WTC11 (cell line): ENCODE data around the gene KHDRBS1. TPM values are rescaled to one million over a fixed set of nuclear protein-coding genes. Genes with fewer than 3 reads are reported as not detected.

ENCODE experiments used
- ATAC-seq: fragments of 200-7000 bp; cut with Tn5 transposase; 2 replicates; pipeline ENCODE4 v1.10.0; 2021; ENCODE audit warnings: mild to moderate bottlenecking, moderate library complexity
- CTCF ChIA-PET: fragments of 300-600 bp; sonication (Branson Sonifier 250); formaldehyde crosslinking; loops from one replicate; lab custom pipeline; 2021; ENCODE audit warnings: antibody characterized with exemption; lab: Charles Lee
- POLR2A ChIA-PET: fragments of 350-600 bp; sonication (Branson Sonifier 250); formaldehyde crosslinking; loops from one replicate; lab custom pipeline; 2021; ENCODE audit warnings: antibody characterized with exemption; lab: Charles Lee
- DNase-seq: peaks from one replicate; pipeline ENCODE4 v3.0.0; 2021; ENCODE audit warnings: low spot score
- H3K27ac Mint-ChIP-seq: 2 replicates; pipeline ENCODE4 v1.8.0; 2021; ENCODE audit warnings: mixed read lengths
- H3K27me3 Mint-ChIP-seq: 2 replicates; pipeline ENCODE4 v1.8.0; 2021; ENCODE audit warnings: low read depth, mild to moderate bottlenecking, moderate library complexity, mixed read lengths
- H3K36me3 Mint-ChIP-seq: 2 replicates; pipeline ENCODE4 v1.8.0; 2021; ENCODE audit warnings: mixed read lengths
- H3K4me1 Mint-ChIP-seq: 2 replicates; pipeline ENCODE4 v1.8.0; 2022; ENCODE audit warnings: mixed read lengths
- H3K4me3 Mint-ChIP-seq: 2 replicates; pipeline ENCODE4 v1.8.0; 2021; ENCODE audit warnings: mild to moderate bottlenecking, moderate library complexity, mixed read lengths
- H3K9me3 Mint-ChIP-seq: 2 replicates; pipeline ENCODE4 v1.8.0; 2021; ENCODE audit warnings: mixed read lengths
- ARID4B ChIP-seq: sonication (generic); formaldehyde crosslinking; IDR thresholded peaks from 2 replicates; pipeline ENCODE4 v1.8.0; 2023; ENCODE audit warnings: missing genetic modification reagents, mild to moderate bottlenecking, borderline replicate concordance
- ATF6 ChIP-seq: sonication (generic); formaldehyde crosslinking; IDR thresholded peaks from 2 replicates; pipeline ENCODE4 v1.8.1; 2023; ENCODE audit warnings: mild to moderate bottlenecking, missing genetic modification reagents
- ETV6 ChIP-seq: sonication (generic); formaldehyde crosslinking; IDR thresholded peaks from 2 replicates; pipeline ENCODE4 v1.8.1; 2022; ENCODE audit warnings: mild to moderate bottlenecking, missing genetic modification reagents
- FOXJ3 ChIP-seq: sonication (generic); formaldehyde crosslinking; IDR thresholded peaks from 2 replicates; pipeline ENCODE4 v1.9.0; 2021; ENCODE audit warnings: missing genetic modification reagents, mild to moderate bottlenecking, borderline replicate concordance
- FOXP1 ChIP-seq: sonication (generic); formaldehyde crosslinking; IDR thresholded peaks from 2 replicates; pipeline ENCODE4 v1.8.0; 2022; ENCODE audit warnings: missing genetic modification reagents, mild to moderate bottlenecking, moderate library complexity, borderline replicate concordance
- GRHL2 ChIP-seq: fragments of 250-450 bp; sonication (Bioruptor Pico); IDR thresholded peaks from 2 replicates; pipeline ENCODE4 v1.8.0; 2022; ENCODE audit warnings: mild to moderate bottlenecking, moderate library complexity; ENCODE audit not compliant: insufficient replicate concordance, severe bottlenecking
- HMGA2 ChIP-seq: fragments of 250-450 bp; sonication (Bioruptor Pico); IDR thresholded peaks from 2 replicates; pipeline ENCODE4 v1.4.0; 2021; ENCODE audit warnings: mild to moderate bottlenecking, moderate library complexity
- NFYB ChIP-seq: sonication (generic); formaldehyde crosslinking; conservative IDR thresholded peaks from 2 replicates; pipeline ENCODE4 v1.8.0; 2022; ENCODE audit warnings: low read depth, missing genetic modification reagents
- PRDM15 ChIP-seq: sonication (generic); formaldehyde crosslinking; IDR thresholded peaks from 2 replicates; pipeline ENCODE4 v1.8.0; 2022; ENCODE audit warnings: missing genetic modification reagents
- SMAD4 ChIP-seq: sonication (generic); formaldehyde crosslinking; IDR thresholded peaks from 2 replicates; pipeline ENCODE4 v1.8.0; 2022; ENCODE audit warnings: mild to moderate bottlenecking, missing genetic modification reagents
- TP53 ChIP-seq: sonication (generic); formaldehyde crosslinking; IDR thresholded peaks from 2 replicates; pipeline ENCODE4 v1.8.1; 2023; ENCODE audit warnings: mild to moderate bottlenecking, missing genetic modification reagents
- ZNF121 ChIP-seq: sonication (generic); formaldehyde crosslinking; IDR thresholded peaks from 2 replicates; pipeline ENCODE4 v1.8.0; 2023; ENCODE audit warnings: missing genetic modification reagents
- ZNF281 ChIP-seq: sonication (generic); formaldehyde crosslinking; IDR thresholded peaks from 2 replicates; pipeline ENCODE4 v1.8.0; 2023; ENCODE audit warnings: mild to moderate bottlenecking, missing genetic modification reagents
- ZNF425 ChIP-seq: fragments of 250-450 bp; sonication (Bioruptor Pico); conservative IDR thresholded peaks from 2 replicates; pipeline ENCODE4 v1.9.0; 2021; ENCODE audit warnings: mild to moderate bottlenecking
- ZSCAN18 ChIP-seq: fragments of 250-450 bp; sonication (Bioruptor Pico); IDR thresholded peaks from 2 replicates; pipeline ENCODE4 v2.1.2; 2022; ENCODE audit warnings: mild to moderate bottlenecking, moderate library complexity
- total RNA-seq: library from RNA; stranded (reverse); gene quantifications from 3 replicates; pipeline ENCODE4 v1.2.3, GENCODE V29; 2021

Gene KHDRBS1
- total RNA-seq, 1 experiment from 2014 or later = 264 TPM

- TF ChIP-seq PRDM15 (CRISPR knock-in tag) (no peak), ETV6 (CRISPR knock-in tag) (no peak), ZNF121 (no peak), ZSCAN18 (CRISPR knock-in tag) (no peak), FOXJ3 (CRISPR knock-in tag) (no peak), NFYB (no peak), GRHL2 (CRISPR knock-in tag) (no peak)
These were observed 32.1 kb downstream of the KHDRBS1 start (continued) for GRCh38 chr1:32045772-32046171.

- ChIA-PET POLR2A (interaction anchor here (1.2 kb wide), 1 partner anchor 25 kb away, joined by 3 read pairs; the partner anchor contains the start of gene TMEM39B), CTCF (interaction anchor here (1.6 kb wide), 1 partner anchor 15 kb away, joined by 5 read pairs; no protein-coding TSS in a partner anchor)
- ATAC-seq = no peak
- no peaks in the 10 kb centered on the region for H3K27me3 Mint-ChIP-seq
- no peaks in the 10 kb centered on the region for H3K9me3 Mint-ChIP-seq
- H3K27ac Mint-ChIP-seq = no peak overlapping the region
- peaks cover 67% of the 10 kb centered on the region for H3K36me3 Mint-ChIP-seq
- H3K4me3 Mint-ChIP-seq = no peak overlapping the region
- H3K4me1 Mint-ChIP-seq = no peaks in the 10 kb centered on the region
- no peak for DNase-seq
- TF ChIP-seq FOXP1 (CRISPR knock-in tag) (no peak), ZNF281 (CRISPR knock-in tag) (no peak)
These were observed 34.0 kb downstream of the KHDRBS1 start for GRCh38 chr1:32047701-32048100.

GRCh38 chr1:32048440-32048839, 34.8 kb downstream of the KHDRBS1 start:
- Mint-ChIP-seq H3K9me3 (no peaks in the 10 kb centered on the region), H3K36me3 (peaks cover 70% of the 10 kb centered on the region), H3K27ac (no peak overlapping the region), H3K4me3 (no peak overlapping the region), H3K4me1 (no peaks in the 10 kb centered on the region), H3K27me3 (no peaks in the 10 kb centered on the region)
- DNase-seq (no peak), ATAC-seq (no peak)
- ChIA-PET POLR2A (interaction anchor here (1.2 kb wide), 1 partner anchor 25 kb away, joined by 3 read pairs; the partner anchor contains the start of gene TMEM39B), CTCF (interaction anchor here (1.6 kb wide), 1 partner anchor 15 kb away, joined by 5 read pairs; no protein-coding TSS in a partner anchor)
- no peak for TF ChIP-seq TP53
- TF ChIP-seq ATF6 (CRISPR knock-in tag) = no peak
- no peak for TF ChIP-seq FOXJ3 (CRISPR knock-in tag)
- no peak for TF ChIP-seq SMAD4 (CRISPR knock-in tag)
- no peak for TF ChIP-seq ARID4B (CRISPR knock-in tag)
- no peak for TF ChIP-seq HMGA2 (CRISPR knock-in tag)
- TF ChIP-seq ZNF425 (CRISPR knock-in tag) = no peak
